HEK293T (cell line): ENCODE data around the gene PLEKHG4.

ENCODE experiments used
- ARNT ChIP-seq: fragments of 450-650 bp; IDR thresholded peaks from 2 replicates; pipeline ENCODE4 v1.6.1; 2017; ENCODE audit warnings: mild to moderate bottlenecking
- BHLHE40 ChIP-seq: fragments of 450-650 bp; IDR thresholded peaks from 2 replicates; pipeline ENCODE4 v1.6.1; 2016; ENCODE audit warnings: mild to moderate bottlenecking, moderate library complexity, borderline replicate concordance
- ELF4 ChIP-seq: fragments of 450-650 bp; IDR thresholded peaks from 2 replicates; pipeline ENCODE4 v1.6.1; 2017; ENCODE audit warnings: antibody characterized with exemption
- FOXA1 ChIP-seq: fragments of 450-650 bp; IDR thresholded peaks from 2 replicates; pipeline ENCODE4 v1.6.1; 2016; ENCODE audit warnings: mild to moderate bottlenecking
- FOXM1 ChIP-seq: fragments of 450-650 bp; IDR thresholded peaks from 2 replicates; pipeline ENCODE4 v1.6.1; 2017; ENCODE audit warnings: mild to moderate bottlenecking, borderline replicate concordance
- HDGF ChIP-seq: fragments of 450-650 bp; IDR thresholded peaks from 2 replicates; pipeline ENCODE4 v1.6.1; 2017; ENCODE audit warnings: antibody characterized with exemption, borderline replicate concordance
- LEF1 ChIP-seq: fragments of 450-650 bp; IDR thresholded peaks from 2 replicates; pipeline ENCODE4 v1.6.1; 2017; ENCODE audit warnings: mild to moderate bottlenecking, borderline replicate concordance
- NFRKB ChIP-seq: fragments of 450-650 bp; IDR thresholded peaks from 2 replicates; pipeline ENCODE4 v1.6.1; 2016; ENCODE audit warnings: mild to moderate bottlenecking, moderate library complexity
- SP1 ChIP-seq: fragments of 450-650 bp; IDR thresholded peaks from 2 replicates; pipeline ENCODE4 v1.6.1; 2017
- SUZ12 ChIP-seq: fragments of 450-650 bp; IDR thresholded peaks from 2 replicates; pipeline ENCODE4 v1.6.1; 2016; ENCODE audit warnings: mild to moderate bottlenecking
- TARDBP ChIP-seq: fragments of 450-650 bp; IDR thresholded peaks from 2 replicates; pipeline ENCODE4 v1.6.1; 2016
- ZNF384 ChIP-seq: fragments of 450-650 bp; IDR thresholded peaks from 2 replicates; pipeline ENCODE4 v1.6.1; 2016
- TF ChIP-seq, protein P1 (sequence below): fragments of 450-650 bp; IDR thresholded peaks from 2 replicates; pipeline ENCODE4 v1.6.1; 2016

DNA sequence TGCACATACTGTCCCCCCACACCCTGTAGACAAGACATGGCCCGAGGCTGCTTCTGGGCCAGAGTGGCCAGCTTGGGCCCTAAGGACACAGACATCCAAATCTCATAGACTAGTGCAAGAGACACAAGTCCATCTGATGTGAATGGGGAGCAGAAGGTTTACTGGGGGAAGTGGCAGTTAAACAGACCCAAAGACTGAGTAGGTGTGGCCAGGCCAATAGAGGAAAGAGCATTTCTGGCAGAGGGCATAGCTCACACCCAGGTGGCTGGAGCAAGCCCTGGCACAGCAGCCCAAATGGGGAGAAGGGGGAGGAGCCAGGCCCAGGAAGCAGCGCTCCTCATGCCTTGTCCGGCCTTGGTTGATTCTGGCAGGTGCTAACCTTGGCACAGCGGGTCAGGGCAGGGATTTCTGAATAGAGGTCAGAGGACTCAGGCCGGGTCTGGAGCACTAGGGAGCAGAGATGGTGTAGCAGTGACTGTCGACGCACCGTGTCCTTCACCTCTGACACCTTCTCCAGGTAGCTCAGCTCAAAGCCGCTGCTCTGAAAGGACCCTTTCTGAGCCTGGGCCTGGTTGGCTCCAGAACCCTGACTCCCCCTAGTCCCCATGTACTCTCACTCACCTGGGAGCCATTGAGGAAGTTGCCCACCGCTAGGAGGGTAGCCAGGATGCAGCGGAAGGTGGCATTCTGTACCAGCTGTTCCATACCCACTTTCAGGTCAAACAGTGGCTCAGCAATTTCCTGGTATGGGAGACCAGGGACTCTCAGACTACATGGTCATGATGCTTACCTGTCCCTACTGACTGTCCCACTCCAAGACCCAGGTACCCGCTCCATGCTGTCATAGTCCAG lies 48.3 kb upstream of the PLEKHG4 start:
- no peak for TF ChIP-seq NFRKB
- TF ChIP-seq TARDBP: no peak
- TF ChIP-seq FOXM1: no peak
- no peak for TF ChIP-seq FOXA1
- no peak for TF ChIP-seq SUZ12
- no peak for TF ChIP-seq BHLHE40
- TF ChIP-seq ELF4: no peak
- TF ChIP-seq LEF1: no peak
- no peak for TF ChIP-seq ZNF384
- TF ChIP-seq SP1: no peak
- no peak for TF ChIP-seq ARNT
- no peak for TF ChIP-seq HDGF
- TF ChIP-seq, protein P1, sequence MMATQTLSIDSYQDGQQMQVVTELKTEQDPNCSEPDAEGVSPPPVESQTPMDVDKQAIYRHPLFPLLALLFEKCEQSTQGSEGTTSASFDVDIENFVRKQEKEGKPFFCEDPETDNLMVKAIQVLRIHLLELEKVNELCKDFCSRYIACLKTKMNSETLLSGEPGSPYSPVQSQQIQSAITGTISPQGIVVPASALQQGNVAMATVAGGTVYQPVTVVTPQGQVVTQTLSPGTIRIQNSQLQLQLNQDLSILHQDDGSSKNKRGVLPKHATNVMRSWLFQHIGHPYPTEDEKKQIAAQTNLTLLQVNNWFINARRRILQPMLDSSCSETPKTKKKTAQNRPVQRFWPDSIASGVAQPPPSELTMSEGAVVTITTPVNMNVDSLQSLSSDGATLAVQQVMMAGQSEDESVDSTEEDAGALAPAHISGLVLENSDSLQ: no peak
